ENCODE measurements around the gene HTRA3.

- TF ChIP-seq CTCF (IDR thresholded peaks at IDR 0.05; ENCODE audit: insufficient read depth, low read depth, low read length) (no peak), EZH2 (IDR thresholded peaks at IDR 0.05; ENCODE audit: insufficient read depth, low read length) (no peak)
Measured at GRCh38 chr4:8242782-8243560, 26.6 kb upstream of the HTRA3 start.

All from astrocyte (in vitro differentiated cells and primary cell).